Adipocyte (in vitro differentiated cells): ENCODE measurements around the gene SATB1.

ENCODE experiments used
- DNase-seq: peaks from one replicate; pipeline ENCODE4 v3.0.0-alpha.2; 2015; ENCODE audit warnings: low read depth
- H3K27me3 ChIP-seq: replicated peaks from 2 replicates; pipeline ENCODE4 v1.7.0; 2013; ENCODE audit warnings: mild to moderate bottlenecking, low read length, moderate library complexity; ENCODE audit not compliant: control insufficient read depth, insufficient read depth
- H3K36me3 ChIP-seq: 2 replicates; pipeline ENCODE4 v1.7.0; 2013; ENCODE audit warnings: low read length, mild to moderate bottlenecking, moderate library complexity; ENCODE audit not compliant: control insufficient read depth, insufficient read depth, severe bottlenecking
- H3K4me1 ChIP-seq: 2 replicates; pipeline ENCODE4 v1.7.0; 2013; ENCODE audit warnings: mild to moderate bottlenecking, low read length, moderate library complexity; ENCODE audit not compliant: control insufficient read depth, insufficient read depth
- H3K4me3 ChIP-seq: 2 replicates; pipeline ENCODE4 v1.7.0; 2013; ENCODE audit warnings: mild to moderate bottlenecking, low read length, moderate library complexity
- H3K9ac ChIP-seq: 2 replicates; pipeline ENCODE4 v1.7.0; 2013; ENCODE audit warnings: mild to moderate bottlenecking, low read length, moderate library complexity
- H3K9me3 ChIP-seq: 2 replicates; pipeline ENCODE4 v1.7.0; 2013; ENCODE audit warnings: mild to moderate bottlenecking, low read length, moderate library complexity; ENCODE audit not compliant: control insufficient read depth

The SATB1 gene

GRCh38 chr3:18443665-18444594, 18.8 kb upstream of the SATB1 start:
- Histone ChIP-seq H3K4me1 (peaks cover 11% of the 10 kb centered on the region), H3K9ac (peak overlapping the region; percentile 42), H3K27me3 (peaks cover 25% of the 10 kb centered on the region), H3K4me3 (peak overlapping the region; percentile 83), H3K9me3 (peaks cover 5% of the 10 kb centered on the region), H3K36me3 (no peaks in the 10 kb centered on the region)
- peak; percentile 54 for DNase-seq

- Histone ChIP-seq H3K36me3 (no peaks in the 10 kb centered on the region), H3K27me3 (peaks cover 25% of the 10 kb centered on the region), H3K9me3 (no peaks in the 10 kb centered on the region), H3K4me1 (peaks cover 11% of the 10 kb centered on the region), H3K9ac (no peak overlapping the region), H3K4me3 (peak overlapping the region; percentile 83)
- no peak for DNase-seq
Observed at GRCh38 chr3:18442756-18443664, 17.9 kb upstream of the SATB1 start.

DNA sequence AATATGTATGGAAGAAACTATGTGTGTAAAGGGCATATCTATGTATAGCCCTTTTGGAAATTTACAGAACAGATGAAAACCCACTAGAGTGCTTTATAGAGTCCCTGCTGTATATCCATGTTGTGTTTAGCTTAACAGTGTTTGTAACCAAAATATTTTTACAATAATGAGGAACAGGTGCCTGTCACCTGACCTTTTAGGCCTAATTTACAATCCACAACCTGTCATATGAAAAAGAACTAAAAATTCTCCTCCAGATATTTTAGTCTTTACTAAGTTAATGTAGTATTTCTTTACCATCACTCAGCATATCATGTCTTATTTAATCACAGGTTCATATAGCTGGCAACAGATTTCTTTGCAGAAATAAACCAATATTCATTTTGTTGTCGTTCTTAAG, 16.4 kb upstream of the SATB1 start:
- Histone ChIP-seq H3K4me3 (no peak overlapping the region), H3K36me3 (no peaks in the 10 kb centered on the region), H3K27me3 (peaks cover 15% of the 10 kb centered on the region), H3K9me3 (no peaks in the 10 kb centered on the region), H3K9ac (no peak overlapping the region), H3K4me1 (peaks cover 11% of the 10 kb centered on the region)
- DNase-seq = no peak

DNA sequence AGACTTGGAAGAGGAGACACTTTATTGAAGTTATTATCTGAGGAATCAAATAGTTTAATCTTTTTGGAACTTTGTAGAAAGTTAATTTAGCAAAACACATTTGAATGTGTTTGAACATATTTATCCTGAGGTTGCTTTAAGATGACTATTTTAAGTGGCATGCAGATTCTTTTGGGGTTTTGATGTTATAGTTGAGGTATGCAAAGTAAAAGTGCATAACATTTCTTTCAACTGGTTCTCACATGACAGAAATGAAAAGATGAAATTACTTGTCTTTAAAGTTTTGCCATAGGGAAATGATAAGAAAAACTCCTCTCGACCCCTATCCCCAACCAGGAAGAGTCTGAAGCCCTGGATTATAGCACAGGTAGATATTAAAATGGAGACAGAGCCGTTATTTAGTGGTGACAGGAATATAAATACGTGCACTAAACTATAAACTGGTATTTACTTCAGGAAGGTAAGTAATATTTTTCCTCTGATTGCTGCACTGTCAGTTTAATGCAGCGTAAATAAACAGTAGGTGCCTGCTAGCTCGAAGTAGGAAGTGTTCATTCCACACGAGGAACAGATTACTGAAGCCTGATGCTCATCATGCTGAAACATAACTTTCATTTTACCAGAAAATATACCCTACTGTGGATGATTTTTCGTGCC, 15.1 kb upstream of the SATB1 start:
- peaks cover 11% of the 10 kb centered on the region for H3K4me1 ChIP-seq
- no peaks in the 10 kb centered on the region for H3K9me3 ChIP-seq
- no peaks in the 10 kb centered on the region for H3K36me3 ChIP-seq
- no peak overlapping the region for H3K9ac ChIP-seq
- peak; percentile 37 for DNase-seq
- H3K27me3 ChIP-seq = peaks cover 3% of the 10 kb centered on the region
- peak overlapping the region; percentile 55 for H3K4me3 ChIP-seq

DNA sequence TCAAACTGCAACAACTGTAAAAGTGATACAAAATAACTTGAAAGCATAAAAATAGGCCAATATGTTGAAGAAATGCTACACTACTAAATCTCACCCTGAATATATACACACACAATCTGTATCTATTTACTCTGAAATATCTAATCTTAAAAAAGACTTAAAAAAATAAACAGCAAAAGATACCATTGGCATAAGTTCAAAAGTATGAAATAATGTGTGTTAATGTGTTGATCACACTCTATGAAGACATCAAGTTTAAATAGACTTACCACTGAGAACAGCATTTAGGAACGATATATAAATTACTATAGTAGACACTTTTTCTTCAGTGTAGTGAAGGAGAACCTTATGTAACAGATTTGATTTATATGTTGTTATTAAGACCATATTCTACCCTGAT, 14.1 kb upstream of the SATB1 start:
- peaks cover 2% of the 10 kb centered on the region for H3K27me3 ChIP-seq
- H3K4me1 ChIP-seq = peaks cover 9% of the 10 kb centered on the region
- no peak overlapping the region for H3K4me3 ChIP-seq
- no peak overlapping the region for H3K9ac ChIP-seq
- no peak for DNase-seq
- H3K9me3 ChIP-seq = no peaks in the 10 kb centered on the region
- no peaks in the 10 kb centered on the region for H3K36me3 ChIP-seq

- H3K4me1 ChIP-seq = peaks cover 5% of the 10 kb centered on the region
- no peaks in the 10 kb centered on the region for H3K36me3 ChIP-seq
- H3K4me3 ChIP-seq = no peak overlapping the region
- no peak for DNase-seq
- no peak overlapping the region for H3K9ac ChIP-seq
- no peaks in the 10 kb centered on the region for H3K9me3 ChIP-seq
- no peaks in the 10 kb centered on the region for H3K27me3 ChIP-seq
Observed at GRCh38 chr3:18438586-18438985, 13.4 kb upstream of the SATB1 start.

- Histone ChIP-seq H3K4me1 (peaks cover 5% of the 10 kb centered on the region), H3K4me3 (no peak overlapping the region), H3K27me3 (no peaks in the 10 kb centered on the region), H3K9me3 (no peaks in the 10 kb centered on the region), H3K9ac (no peak overlapping the region), H3K36me3 (no peaks in the 10 kb centered on the region)
- no peak for DNase-seq
Observed at GRCh38 chr3:18436213-18436612, 11.1 kb upstream of the SATB1 start.

GRCh38 chr3:18434711-18435110, 9.6 kb upstream of the SATB1 start:
- Histone ChIP-seq H3K27me3 (no peaks in the 10 kb centered on the region), H3K9ac (no peak overlapping the region), H3K36me3 (no peaks in the 10 kb centered on the region), H3K4me1 (no peaks in the 10 kb centered on the region), H3K4me3 (no peak overlapping the region), H3K9me3 (no peaks in the 10 kb centered on the region)
- no peak for DNase-seq

DNA sequence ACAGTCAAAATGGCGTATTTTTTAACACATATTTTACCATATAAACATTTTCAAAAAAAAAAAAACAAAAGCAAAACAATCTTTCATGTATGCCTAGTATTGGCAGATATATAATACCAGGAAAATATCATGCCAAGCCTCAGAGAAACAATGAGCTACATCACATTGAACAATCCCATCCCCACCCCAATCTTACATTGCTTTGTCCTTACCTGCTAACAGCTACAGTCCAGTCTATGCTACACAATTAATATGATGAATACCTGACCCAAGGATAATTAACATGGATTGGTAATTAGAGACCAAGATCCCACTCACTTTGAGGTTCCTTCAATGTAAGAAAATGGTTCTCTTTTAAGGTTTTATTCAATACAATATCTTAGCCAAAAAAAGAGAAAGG, 7.6 kb upstream of the SATB1 start:
- Histone ChIP-seq H3K4me1 (no peaks in the 10 kb centered on the region), H3K36me3 (no peaks in the 10 kb centered on the region), H3K9me3 (no peaks in the 10 kb centered on the region), H3K27me3 (no peaks in the 10 kb centered on the region), H3K9ac (no peak overlapping the region), H3K4me3 (no peak overlapping the region)
- no peak for DNase-seq

DNA sequence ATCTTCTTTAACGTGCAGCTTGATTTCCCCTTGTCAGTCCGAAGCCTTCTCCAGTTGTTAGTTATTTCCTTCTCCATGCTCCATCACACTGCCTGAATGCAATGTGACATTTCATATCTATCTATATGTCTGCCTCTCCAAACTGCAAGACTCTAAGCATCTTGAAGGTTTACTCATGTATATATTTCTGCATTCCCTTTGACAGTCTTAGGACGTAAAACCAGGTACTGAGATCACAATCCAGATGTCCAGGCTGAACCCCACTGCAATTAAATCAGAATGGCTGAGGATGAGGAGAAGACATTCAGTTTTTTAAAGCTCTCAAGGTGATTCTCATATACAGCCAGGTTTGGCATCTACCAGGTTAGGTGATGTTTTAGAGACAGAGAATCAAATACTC, 6.1 kb upstream of the SATB1 start:
- Histone ChIP-seq H3K27me3 (no peaks in the 10 kb centered on the region), H3K4me1 (peaks cover 7% of the 10 kb centered on the region), H3K9me3 (no peaks in the 10 kb centered on the region), H3K36me3 (no peaks in the 10 kb centered on the region), H3K9ac (no peak overlapping the region), H3K4me3 (no peak overlapping the region)
- no peak for DNase-seq
